GM18526 (cell line): Measurements from ENCODE around the gene ACOX1.

Experiments
- POLR2A ChIP-seq: IDR thresholded peaks from 3 replicates; pipeline ENCODE4 v1.6.1; 2011; ENCODE audit not compliant: insufficient read length; ENCODE audit errors: extremely low read depth

The ACOX1 gene

GRCh38 chr17:75978938-75979704 is at the start of gene ACOX1, which contains the start of gene TEN1:
ACOX1 (minus strand) TSS chr17:75979166; CDS start chr17:75979073, 93 bp downstream.
TEN1 (plus strand) TSS chr17:75979240; CDS start chr17:75986193, 6,953 bp downstream.
- TF ChIP-seq POLR2A = peak; percentile 97

- TF ChIP-seq POLR2A = no peak
Observed at GRCh38 chr17:76027159-76027839, 48.3 kb upstream of the ACOX1 start, which contains the start of gene EVPL. EVPL (minus strand) TSS chr17:76027306; CDS start chr17:76027198, 108 bp downstream.

GRCh38 chr17:76026714-76027158 is 47.8 kb upstream of the ACOX1 start:
- no peak for TF ChIP-seq POLR2A

GRCh38 chr17:76025294-76025693 is 46.3 kb upstream of the ACOX1 start:
- no peak for TF ChIP-seq POLR2A

GRCh38 chr17:76024353-76024752 is 45.4 kb upstream of the ACOX1 start:
- TF ChIP-seq POLR2A = no peak

GRCh38 chr17:76023900-76024237 is 44.9 kb upstream of the ACOX1 start:
- no peak for TF ChIP-seq POLR2A

- no peak for TF ChIP-seq POLR2A
Observed at GRCh38 chr17:76022973-76023899, 44.3 kb upstream of the ACOX1 start.

- TF ChIP-seq POLR2A = no peak
Observed at GRCh38 chr17:76022285-76022684, 43.3 kb upstream of the ACOX1 start.

- TF ChIP-seq POLR2A = no peak
Observed at GRCh38 chr17:76019833-76020467, 41.0 kb upstream of the ACOX1 start.

GRCh38 chr17:76018801-76019200 is 39.8 kb upstream of the ACOX1 start:
- TF ChIP-seq POLR2A = no peak

- no peak for TF ChIP-seq POLR2A
Observed at GRCh38 chr17:76018340-76018680, 39.3 kb upstream of the ACOX1 start.

- TF ChIP-seq POLR2A = no peak
Observed at GRCh38 chr17:76017481-76018339, 38.7 kb upstream of the ACOX1 start.

GRCh38 chr17:76014925-76015261 is 35.9 kb upstream of the ACOX1 start:
- TF ChIP-seq POLR2A = no peak
